Measurements from ENCODE around the gene PTPRG.

DNA sequence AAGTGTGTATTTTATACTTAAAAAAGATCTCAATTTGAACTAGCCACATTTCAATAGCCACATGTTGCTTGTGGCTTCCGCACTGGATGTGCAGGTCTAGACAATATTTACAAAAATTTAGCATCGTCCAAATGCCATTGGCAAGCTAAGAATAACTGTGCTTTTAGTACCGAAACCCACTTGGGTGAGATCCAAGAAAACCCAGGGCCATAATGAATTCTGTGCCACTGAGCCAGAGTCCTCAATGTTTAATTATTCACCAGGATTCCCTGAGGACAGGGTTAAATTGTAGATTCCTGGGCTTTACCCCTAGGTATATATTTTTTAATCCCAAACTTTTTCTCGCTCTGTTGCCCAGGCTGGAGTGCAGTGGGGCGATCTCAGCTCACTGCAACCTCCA lies 22.9 kb upstream of the PTPRG start:
- TF ChIP-seq CTCF (IDR thresholded peaks at IDR 0.05; ENCODE audit: extremely low read depth in 1 of 2, insufficient read depth in 1 of 2, low read depth in 1 of 2, low read length in 2 of 2) (no peak), POLR2A (IDR thresholded peaks at IDR 0.05; ENCODE audit: low read depth, low read length) (no peak), EZH2 (IDR thresholded peaks at IDR 0.05; ENCODE audit: borderline replicate concordance, low read depth, low read length, severe bottlenecking) (no peak), POLR2AphosphoS5 (IDR thresholded peaks at IDR 0.05; ENCODE audit: insufficient read depth, low read depth, low read length) (no peak), JUN (IDR thresholded peaks at IDR 0.05; ENCODE audit: borderline replicate concordance, insufficient read depth, insufficient read length, low read depth) (no peak)
